GM12878 (cell line): ENCODE results near the gene EGFL8. TPM values are rescaled to one million over a fixed set of nuclear protein-coding genes. Genes with fewer than 3 reads are reported as not detected.

ENCODE experiments used
- CHD4 ChIP-seq: fragments of 200-600 bp; sonication (generic); IDR thresholded peaks from 2 replicates; pipeline ENCODE4 v1.6.1; 2016; ENCODE audit warnings: mild to moderate bottlenecking
- EZH2 ChIP-seq: IDR thresholded peaks from 2 replicates; pipeline ENCODE4 v1.6.1; 2012; ENCODE audit warnings: low read depth, mild to moderate bottlenecking, control low read depth, inconsistent platforms, low read length, borderline replicate concordance; ENCODE audit not compliant: control insufficient read depth
- HCFC1 ChIP-seq: fragments of 150-350 bp; IDR thresholded peaks from 2 replicates; pipeline ENCODE4 v1.6.1; 2014; ENCODE audit warnings: low read length
- HDGF ChIP-seq: fragments of 450-650 bp; IDR thresholded peaks from 2 replicates; pipeline ENCODE4 v1.6.1; 2016; ENCODE audit warnings: antibody characterized with exemption
- IKZF1 ChIP-seq: fragments of 450-650 bp; conservative IDR thresholded peaks from 2 replicates; pipeline ENCODE4 v1.6.1; 2017; ENCODE audit warnings: antibody characterized with exemption, mild to moderate bottlenecking
- MTA3 ChIP-seq: IDR thresholded peaks from 2 replicates; pipeline ENCODE4 v1.6.1; 2012; ENCODE audit warnings: low read length, inconsistent platforms, borderline replicate concordance
- MYB ChIP-seq: fragments of 150-350 bp; IDR thresholded peaks from 2 replicates; pipeline ENCODE4 v1.6.1; 2014; ENCODE audit warnings: mild to moderate bottlenecking, low read depth, low read length, borderline replicate concordance
- SMC3 ChIP-seq: IDR thresholded peaks from 2 replicates; pipeline ENCODE4 v1.6.1; 2011; ENCODE audit warnings: low read length, improper control_type of control experiment, borderline replicate concordance
- SPI1 ChIP-seq: IDR thresholded peaks from 2 replicates; pipeline ENCODE4 v1.6.1; 2011; ENCODE audit warnings: low read depth, mild to moderate bottlenecking, low read length, moderate library complexity, borderline replicate concordance; ENCODE audit not compliant: insufficient read depth
- polyA plus RNA-seq, 11 experiments: library from polyadenylated mRNA; depleted of rRNA in 4 of 11; unstranded in 6 of 11; stranded (reverse) in 5 of 11; fragments of >200 nt; fragmentation: Nextera tagmentation in 4 of 11; fragmentation: Illumina TruSeq in 1 of 11; extraction: Ambion mirVana in 4 of 11; extraction: Trizol in 1 of 11; gene quantifications; 1 replicate in 1 of 11; 2 replicates in 10 of 11; pipeline versions ENCODE4 v1.2.1 to v1.2.3, GENCODE V29; 2011 to 2016; ENCODE audit warnings: inconsistent platforms in 2 of 11, missing spikeins in 2 of 11, low read depth in 1 of 11
- total RNA-seq, 4 experiments: library from RNA; depleted of rRNA in 3 of 4; stranded (reverse); fragments of >200 nt in 3 of 4; fragmentation: Illumina TruSeq in 1 of 4; extraction: Trizol in 1 of 4; gene quantifications; 2 replicates each; pipeline versions ENCODE4 v1.2.1 to v1.2.3, GENCODE V29; 2013 to 2021
- TF ChIP-seq, protein P1 (sequence below): fragments of 450-650 bp; IDR thresholded peaks from 2 replicates; pipeline ENCODE4 v1.6.1; 2017; ENCODE audit warnings: antibody characterized with exemption, mild to moderate bottlenecking, moderate library complexity
- TF ChIP-seq, protein P2 (sequence below): fragments of 450-650 bp; formaldehyde crosslinking; IDR thresholded peaks from 2 replicates; pipeline ENCODE4 v1.4.0; 2022; ENCODE audit warnings: mild to moderate bottlenecking, moderate library complexity
- TF ChIP-seq, protein P3 (sequence below): fragments of 450-650 bp; IDR thresholded peaks from 2 replicates; pipeline ENCODE4 v1.6.1; 2018; ENCODE audit warnings: mild to moderate bottlenecking, low read depth, moderate library complexity; ENCODE audit not compliant: partially characterized antibody
- TF ChIP-seq, protein P4 (sequence below): fragments of 150-350 bp; IDR thresholded peaks from 2 replicates; pipeline ENCODE4 v1.6.1; 2014; ENCODE audit warnings: mild to moderate bottlenecking, low read depth, low read length
- TF ChIP-seq, protein P5 (sequence below): fragments of 450-650 bp; IDR thresholded peaks from 2 replicates; pipeline ENCODE4 v1.6.1; 2018; ENCODE audit warnings: borderline replicate concordance, mild to moderate bottlenecking; ENCODE audit not compliant: partially characterized antibody

EGFL8 gene
- total and polyA plus RNA-seq, 10 of the 15 experiments (the other 5 are each of a cell fraction or from before 2014, with no cell fraction given): 0.07 to 3.5 (median 1.4) TPM

DNA sequence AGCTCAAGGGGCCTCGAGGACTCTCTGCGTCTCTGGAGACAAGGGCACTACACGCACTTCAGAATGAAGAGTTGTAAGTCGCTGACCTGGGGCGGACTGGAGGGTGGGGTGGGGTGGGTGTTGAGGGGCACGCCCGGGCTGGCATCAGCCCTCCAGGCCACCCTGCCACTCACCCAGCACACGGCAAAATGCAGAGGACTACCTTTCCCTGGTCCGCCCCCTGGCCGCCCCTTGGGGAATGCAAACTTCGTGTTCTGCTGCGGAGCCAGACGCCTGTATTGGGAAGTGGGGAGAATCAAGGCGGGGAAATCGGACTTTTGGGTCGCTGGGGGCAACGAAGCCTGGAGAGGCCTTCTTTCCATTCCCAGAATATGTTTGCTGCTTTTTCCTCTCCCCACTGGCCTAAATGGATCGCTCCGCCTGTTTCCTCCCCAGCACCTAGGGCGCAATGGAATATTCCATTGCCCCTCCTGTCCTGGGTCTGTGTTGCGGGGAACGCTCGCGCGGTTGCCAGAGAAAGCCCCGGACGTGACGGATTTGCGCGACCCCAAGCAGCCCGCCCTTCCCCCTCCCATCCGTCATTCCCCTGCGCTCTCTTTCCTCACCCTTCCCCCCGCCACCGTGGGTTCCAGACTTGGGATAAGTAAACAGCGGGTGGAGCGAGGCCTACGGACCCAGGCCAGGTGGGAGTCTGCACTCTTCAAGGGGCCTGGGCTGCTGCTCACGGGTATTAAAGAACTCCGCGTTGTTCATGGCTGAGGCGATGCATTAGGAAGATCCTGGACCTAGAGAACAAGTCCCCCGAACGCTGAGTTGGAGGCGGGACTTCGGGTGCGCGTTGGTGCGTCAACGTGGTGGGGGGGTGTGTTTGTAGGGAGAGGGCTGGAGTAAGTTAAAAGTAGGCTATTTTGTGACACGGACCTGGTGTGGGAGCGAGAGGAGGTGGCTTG is 10.6 kb upstream of the EGFL8 start, which contains the start of gene PPT2 (continued):
- TF ChIP-seq MTA3: no peak
- TF ChIP-seq CHD4: no peak
- 0 out of 2 replicates have a peak, but pooled peaks have one; percentile 8 for TF ChIP-seq SMC3
- no peak; the same call in 1 of the 2 replicates for TF ChIP-seq IKZF1
- TF ChIP-seq, protein P1, sequence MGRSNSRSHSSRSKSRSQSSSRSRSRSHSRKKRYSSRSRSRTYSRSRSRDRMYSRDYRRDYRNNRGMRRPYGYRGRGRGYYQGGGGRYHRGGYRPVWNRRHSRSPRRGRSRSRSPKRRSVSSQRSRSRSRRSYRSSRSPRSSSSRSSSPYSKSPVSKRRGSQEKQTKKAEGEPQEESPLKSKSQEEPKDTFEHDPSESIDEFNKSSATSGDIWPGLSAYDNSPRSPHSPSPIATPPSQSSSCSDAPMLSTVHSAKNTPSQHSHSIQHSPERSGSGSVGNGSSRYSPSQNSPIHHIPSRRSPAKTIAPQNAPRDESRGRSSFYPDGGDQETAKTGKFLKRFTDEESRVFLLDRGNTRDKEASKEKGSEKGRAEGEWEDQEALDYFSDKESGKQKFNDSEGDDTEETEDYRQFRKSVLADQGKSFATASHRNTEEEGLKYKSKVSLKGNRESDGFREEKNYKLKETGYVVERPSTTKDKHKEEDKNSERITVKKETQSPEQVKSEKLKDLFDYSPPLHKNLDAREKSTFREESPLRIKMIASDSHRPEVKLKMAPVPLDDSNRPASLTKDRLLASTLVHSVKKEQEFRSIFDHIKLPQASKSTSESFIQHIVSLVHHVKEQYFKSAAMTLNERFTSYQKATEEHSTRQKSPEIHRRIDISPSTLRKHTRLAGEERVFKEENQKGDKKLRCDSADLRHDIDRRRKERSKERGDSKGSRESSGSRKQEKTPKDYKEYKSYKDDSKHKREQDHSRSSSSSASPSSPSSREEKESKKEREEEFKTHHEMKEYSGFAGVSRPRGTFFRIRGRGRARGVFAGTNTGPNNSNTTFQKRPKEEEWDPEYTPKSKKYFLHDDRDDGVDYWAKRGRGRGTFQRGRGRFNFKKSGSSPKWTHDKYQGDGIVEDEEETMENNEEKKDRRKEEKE: peak; percentile 80
- TF ChIP-seq, protein P2, sequence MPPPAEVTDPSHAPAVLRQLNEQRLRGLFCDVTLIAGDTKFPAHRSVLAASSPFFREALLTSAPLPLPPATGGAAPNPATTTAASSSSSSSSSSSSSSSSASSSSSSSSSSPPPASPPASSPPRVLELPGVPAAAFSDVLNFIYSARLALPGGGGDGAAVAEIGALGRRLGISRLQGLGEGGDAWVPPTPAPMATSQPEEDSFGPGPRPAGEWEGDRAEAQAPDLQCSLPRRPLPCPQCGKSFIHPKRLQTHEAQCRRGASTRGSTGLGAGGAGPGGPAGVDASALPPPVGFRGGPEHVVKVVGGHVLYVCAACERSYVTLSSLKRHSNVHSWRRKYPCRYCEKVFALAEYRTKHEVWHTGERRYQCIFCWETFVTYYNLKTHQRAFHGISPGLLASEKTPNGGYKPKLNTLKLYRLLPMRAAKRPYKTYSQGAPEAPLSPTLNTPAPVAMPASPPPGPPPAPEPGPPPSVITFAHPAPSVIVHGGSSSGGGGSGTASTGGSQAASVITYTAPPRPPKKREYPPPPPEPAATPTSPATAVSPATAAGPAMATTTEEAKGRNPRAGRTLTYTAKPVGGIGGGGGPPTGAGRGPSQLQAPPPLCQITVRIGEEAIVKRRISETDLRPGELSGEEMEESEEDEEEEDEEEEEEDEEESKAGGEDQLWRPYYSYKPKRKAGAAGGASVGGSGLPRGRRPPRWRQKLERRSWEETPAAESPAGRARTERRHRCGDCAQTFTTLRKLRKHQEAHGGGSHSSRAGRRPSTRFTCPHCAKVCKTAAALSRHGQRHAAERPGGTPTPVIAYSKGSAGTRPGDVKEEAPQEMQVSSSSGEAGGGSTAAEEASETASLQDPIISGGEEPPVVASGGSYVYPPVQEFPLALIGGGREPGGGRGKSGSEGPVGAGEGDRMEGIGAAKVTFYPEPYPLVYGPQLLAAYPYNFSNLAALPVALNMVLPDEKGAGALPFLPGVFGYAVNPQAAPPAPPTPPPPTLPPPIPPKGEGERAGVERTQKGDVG (CRISPR knock-in tag): no peak
- peak; percentile 59; the same call in 1 of the 2 replicates for TF ChIP-seq HCFC1
- TF ChIP-seq, protein P3, sequence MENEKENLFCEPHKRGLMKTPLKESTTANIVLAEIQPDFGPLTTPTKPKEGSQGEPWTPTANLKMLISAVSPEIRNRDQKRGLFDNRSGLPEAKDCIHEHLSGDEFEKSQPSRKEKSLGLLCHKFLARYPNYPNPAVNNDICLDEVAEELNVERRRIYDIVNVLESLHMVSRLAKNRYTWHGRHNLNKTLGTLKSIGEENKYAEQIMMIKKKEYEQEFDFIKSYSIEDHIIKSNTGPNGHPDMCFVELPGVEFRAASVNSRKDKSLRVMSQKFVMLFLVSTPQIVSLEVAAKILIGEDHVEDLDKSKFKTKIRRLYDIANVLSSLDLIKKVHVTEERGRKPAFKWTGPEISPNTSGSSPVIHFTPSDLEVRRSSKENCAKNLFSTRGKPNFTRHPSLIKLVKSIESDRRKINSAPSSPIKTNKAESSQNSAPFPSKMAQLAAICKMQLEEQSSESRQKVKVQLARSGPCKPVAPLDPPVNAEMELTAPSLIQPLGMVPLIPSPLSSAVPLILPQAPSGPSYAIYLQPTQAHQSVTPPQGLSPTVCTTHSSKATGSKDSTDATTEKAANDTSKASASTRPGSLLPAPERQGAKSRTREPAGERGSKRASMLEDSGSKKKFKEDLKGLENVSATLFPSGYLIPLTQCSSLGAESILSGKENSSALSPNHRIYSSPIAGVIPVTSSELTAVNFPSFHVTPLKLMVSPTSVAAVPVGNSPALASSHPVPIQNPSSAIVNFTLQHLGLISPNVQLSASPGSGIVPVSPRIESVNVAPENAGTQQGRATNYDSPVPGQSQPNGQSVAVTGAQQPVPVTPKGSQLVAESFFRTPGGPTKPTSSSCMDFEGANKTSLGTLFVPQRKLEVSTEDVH: no peak
- no peak for TF ChIP-seq HDGF
- no peak for TF ChIP-seq MYB
- TF ChIP-seq, protein P4, sequence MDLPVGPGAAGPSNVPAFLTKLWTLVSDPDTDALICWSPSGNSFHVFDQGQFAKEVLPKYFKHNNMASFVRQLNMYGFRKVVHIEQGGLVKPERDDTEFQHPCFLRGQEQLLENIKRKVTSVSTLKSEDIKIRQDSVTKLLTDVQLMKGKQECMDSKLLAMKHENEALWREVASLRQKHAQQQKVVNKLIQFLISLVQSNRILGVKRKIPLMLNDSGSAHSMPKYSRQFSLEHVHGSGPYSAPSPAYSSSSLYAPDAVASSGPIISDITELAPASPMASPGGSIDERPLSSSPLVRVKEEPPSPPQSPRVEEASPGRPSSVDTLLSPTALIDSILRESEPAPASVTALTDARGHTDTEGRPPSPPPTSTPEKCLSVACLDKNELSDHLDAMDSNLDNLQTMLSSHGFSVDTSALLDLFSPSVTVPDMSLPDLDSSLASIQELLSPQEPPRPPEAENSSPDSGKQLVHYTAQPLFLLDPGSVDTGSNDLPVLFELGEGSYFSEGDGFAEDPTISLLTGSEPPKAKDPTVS: no peak
- TF ChIP-seq, protein P5, sequence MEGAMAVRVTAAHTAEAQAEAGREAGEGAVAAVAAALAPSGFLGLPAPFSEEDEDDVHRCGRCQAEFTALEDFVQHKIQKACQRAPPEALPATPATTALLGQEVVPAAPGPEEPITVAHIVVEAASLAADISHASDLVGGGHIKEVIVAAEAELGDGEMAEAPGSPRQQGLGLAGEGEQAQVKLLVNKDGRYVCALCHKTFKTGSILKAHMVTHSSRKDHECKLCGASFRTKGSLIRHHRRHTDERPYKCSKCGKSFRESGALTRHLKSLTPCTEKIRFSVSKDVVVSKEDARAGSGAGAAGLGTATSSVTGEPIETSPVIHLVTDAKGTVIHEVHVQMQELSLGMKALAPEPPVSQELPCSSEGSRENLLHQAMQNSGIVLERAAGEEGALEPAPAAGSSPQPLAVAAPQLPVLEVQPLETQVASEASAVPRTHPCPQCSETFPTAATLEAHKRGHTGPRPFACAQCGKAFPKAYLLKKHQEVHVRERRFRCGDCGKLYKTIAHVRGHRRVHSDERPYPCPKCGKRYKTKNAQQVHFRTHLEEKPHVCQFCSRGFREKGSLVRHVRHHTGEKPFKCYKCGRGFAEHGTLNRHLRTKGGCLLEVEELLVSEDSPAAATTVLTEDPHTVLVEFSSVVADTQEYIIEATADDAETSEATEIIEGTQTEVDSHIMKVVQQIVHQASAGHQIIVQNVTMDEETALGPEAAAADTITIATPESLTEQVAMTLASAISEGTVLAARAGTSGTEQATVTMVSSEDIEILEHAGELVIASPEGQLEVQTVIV: no peak
- TF ChIP-seq EZH2: no peak
- no peak for TF ChIP-seq SPI1
